Activated CD4-positive, alpha-beta memory T cell treated with anti-CD3 and anti-CD28 coated beads for 36 hours (primary cell): ENCODE results near the gene ITFG1. TPM values are rescaled to one million over a fixed set of nuclear protein-coding genes. Genes with fewer than 3 reads are reported as not detected.

ENCODE experiments used
- CTCF ChIA-PET: fragments of 350-600 bp; sonication (Branson Sonifier 250); formaldehyde crosslinking; loops from one replicate; lab custom pipeline; 2021; ENCODE audit warnings: antibody characterized with exemption, inconsistent platforms; lab: Charles Lee
- POLR2A ChIA-PET: fragments of 350-600 bp; sonication (Branson Sonifier 250); formaldehyde crosslinking; loops from one replicate; lab custom pipeline; 2021; ENCODE audit warnings: antibody characterized with exemption; lab: Charles Lee
- DNase-seq: peaks from one replicate; pipeline ENCODE4 v3.0.0-alpha.2; 2020
- H3K27ac Mint-ChIP-seq: one replicate; pipeline ENCODE4 v1.8.0; 2021; ENCODE audit warnings: mixed read lengths
- H3K27me3 Mint-ChIP-seq: one replicate; pipeline ENCODE4 v1.8.0; 2021; ENCODE audit warnings: mixed read lengths
- H3K36me3 Mint-ChIP-seq: one replicate; pipeline ENCODE4 v1.8.0; 2021; ENCODE audit warnings: mixed read lengths
- H3K4me1 Mint-ChIP-seq: one replicate; pipeline ENCODE4 v1.8.0; 2021; ENCODE audit warnings: low read depth, mixed read lengths
- H3K4me3 Mint-ChIP-seq: one replicate; pipeline ENCODE4 v1.8.0; 2021; ENCODE audit warnings: mild to moderate bottlenecking, mixed read lengths
- H3K9me3 Mint-ChIP-seq: one replicate; pipeline ENCODE4 v1.8.0; 2021; ENCODE audit warnings: mixed read lengths
- intact Hi-C: fragments of 100-400 bp; cut with micrococcal nuclease; formaldehyde crosslinking; loops from one replicate; pipeline ENCODE4 v1.15.1; 2023
- total RNA-seq, 2 experiments: library from RNA; stranded (reverse); gene quantifications; one replicate each; pipeline ENCODE4 v1.2.3, GENCODE V29; 2021

The ITFG1 gene
- total RNA-seq, 2 experiments from 2014 or later, result 20.6 to 22.0 TPM

DNA sequence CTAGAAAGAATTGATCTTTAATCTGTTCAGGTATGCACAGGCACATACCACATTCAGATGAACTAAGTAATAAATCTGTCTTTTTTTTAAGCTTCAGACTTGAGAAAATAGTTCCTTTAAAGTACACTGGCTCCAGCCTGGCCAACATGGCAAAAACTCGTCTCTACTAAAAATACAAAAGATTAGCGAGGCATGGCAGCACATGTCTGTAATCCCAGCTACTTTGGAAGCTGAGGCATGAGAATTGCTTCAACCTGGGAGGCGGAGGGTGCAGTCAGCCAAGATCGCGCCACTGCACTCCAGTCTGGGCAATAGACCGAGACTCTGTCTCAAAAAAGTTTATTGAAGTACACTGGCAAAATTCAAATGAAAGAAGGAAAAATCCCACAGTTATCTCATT lies 206.1 kb downstream of the ITFG1 start:
- no peak for DNase-seq
- peaks cover 19% of the 10 kb centered on the region for H3K36me3 Mint-ChIP-seq
- intact Hi-C loops, result loop anchor here (5.0 kb wide), 1 partner anchor 1378 kb away; no protein-coding TSS in a partner anchor

DNA sequence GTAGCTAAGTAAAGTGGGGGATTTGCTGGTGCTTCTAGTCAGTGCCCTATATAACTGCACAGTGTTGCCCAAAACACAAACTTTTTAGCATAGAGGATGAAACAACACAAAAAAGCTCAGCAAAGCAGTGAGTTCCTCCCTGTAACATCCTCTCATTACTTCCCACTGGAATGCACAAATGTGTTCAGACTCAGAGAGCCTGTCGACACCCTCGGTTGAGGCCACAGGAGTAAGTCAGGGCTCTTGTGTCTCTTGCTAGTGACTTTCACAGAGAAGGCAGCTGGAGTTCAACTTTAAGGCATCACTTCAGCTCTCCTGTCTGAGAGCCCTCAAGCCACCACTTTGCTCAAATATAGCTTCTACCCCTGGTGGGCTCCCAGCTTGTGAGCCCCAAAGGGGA lies 209.9 kb downstream of the ITFG1 start:
- DNase-seq, result no peak
- ChIA-PET POLR2A (no interaction called here), CTCF (no interaction called here)
- Mint-ChIP-seq H3K36me3 (peaks cover 4% of the 10 kb centered on the region), H3K4me3 (no peak overlapping the region), H3K27ac (no peak overlapping the region), H3K9me3 (no peaks in the 10 kb centered on the region), H3K27me3 (no peaks in the 10 kb centered on the region), H3K4me1 (no peaks in the 10 kb centered on the region)
- intact Hi-C loops, result no loop called here

More for the DNA sequence above, 206.1 kb downstream of the ITFG1 start:
- no peaks in the 10 kb centered on the region for H3K4me1 Mint-ChIP-seq
- no peak overlapping the region for H3K27ac Mint-ChIP-seq
- no peaks in the 10 kb centered on the region for H3K27me3 Mint-ChIP-seq
- CTCF ChIA-PET, result no interaction called here
- POLR2A ChIA-PET, result no interaction called here
- no peak overlapping the region for H3K4me3 Mint-ChIP-seq
- H3K9me3 Mint-ChIP-seq, result no peaks in the 10 kb centered on the region

DNA sequence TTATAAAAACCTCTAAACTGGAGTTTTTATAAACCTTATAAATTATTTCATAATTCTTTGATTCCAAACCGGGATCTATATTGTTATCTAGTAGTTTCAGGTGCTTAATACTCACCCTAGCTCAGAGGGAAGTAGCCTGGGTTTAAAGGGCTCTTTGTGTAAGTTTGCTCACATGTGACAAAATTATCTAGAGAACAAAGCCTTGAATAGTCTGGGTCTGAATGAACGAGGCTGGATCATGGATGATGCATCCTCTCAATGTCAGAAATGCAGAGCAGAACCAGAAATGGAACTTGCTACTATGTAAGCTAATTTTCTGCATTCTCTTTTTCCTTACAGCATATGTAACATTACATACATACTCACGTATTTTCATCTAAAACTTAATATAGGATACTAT lies 213.2 kb downstream of the ITFG1 start:
- intact Hi-C loops, result no loop called here
- ChIA-PET POLR2A (no interaction called here), CTCF (no interaction called here)
- H3K27ac Mint-ChIP-seq, result no peak overlapping the region
- no peaks in the 10 kb centered on the region for H3K27me3 Mint-ChIP-seq
- no peak overlapping the region for H3K4me3 Mint-ChIP-seq
- H3K36me3 Mint-ChIP-seq, result no peaks in the 10 kb centered on the region
- no peak for DNase-seq
- H3K4me1 Mint-ChIP-seq, result no peaks in the 10 kb centered on the region
- no peaks in the 10 kb centered on the region for H3K9me3 Mint-ChIP-seq

DNA sequence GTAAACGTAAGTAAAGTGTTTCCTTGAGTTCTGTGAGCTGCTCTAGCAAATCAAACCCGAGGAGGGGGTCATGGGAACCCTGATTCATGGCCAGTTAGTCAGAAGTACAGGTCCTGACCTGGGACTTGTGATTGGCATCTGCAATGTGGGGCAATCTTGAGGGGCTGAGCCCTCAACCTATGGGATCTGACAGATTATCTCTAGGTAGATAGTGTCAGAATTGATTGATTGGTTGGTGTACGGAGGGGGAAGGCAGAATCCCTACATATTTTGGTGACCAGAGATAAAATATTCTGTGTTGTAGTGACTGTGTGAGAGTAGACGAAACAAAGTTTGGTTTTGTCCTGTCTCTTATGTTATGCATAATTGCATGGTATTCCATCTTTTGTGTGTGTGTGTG lies 216.7 kb downstream of the ITFG1 start:
- intact Hi-C loops, result no loop called here
- no peak overlapping the region for H3K27ac Mint-ChIP-seq
- H3K36me3 Mint-ChIP-seq, result peaks cover 8% of the 10 kb centered on the region
- H3K27me3 Mint-ChIP-seq, result no peaks in the 10 kb centered on the region
- H3K4me1 Mint-ChIP-seq, result no peaks in the 10 kb centered on the region
- H3K4me3 Mint-ChIP-seq, result no peak overlapping the region
- no peak for DNase-seq
- ChIA-PET POLR2A (no interaction called here), CTCF (no interaction called here)
- H3K9me3 Mint-ChIP-seq, result no peaks in the 10 kb centered on the region

DNA sequence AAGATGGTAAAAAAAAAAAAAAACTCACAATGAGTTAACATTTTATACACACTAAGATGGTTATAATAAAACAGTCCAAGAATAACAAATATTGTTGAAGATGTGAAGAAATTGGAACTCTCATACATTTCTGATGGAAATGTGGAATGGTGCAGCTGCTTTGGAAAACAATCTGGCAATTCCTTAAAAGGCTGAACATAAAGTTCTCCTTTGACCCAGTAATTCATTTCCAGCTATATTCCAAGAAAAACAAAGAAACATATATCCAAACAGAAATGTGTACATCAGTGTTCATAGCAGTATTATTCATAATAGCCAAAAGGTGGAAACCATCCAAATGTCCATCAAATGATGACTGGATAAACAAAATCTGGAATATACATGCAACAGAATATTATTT lies 219.8 kb downstream of the ITFG1 start:
- Mint-ChIP-seq H3K4me1 (no peaks in the 10 kb centered on the region), H3K27me3 (no peaks in the 10 kb centered on the region), H3K27ac (no peak overlapping the region), H3K36me3 (peaks cover 18% of the 10 kb centered on the region), H3K4me3 (no peak overlapping the region), H3K9me3 (no peaks in the 10 kb centered on the region)
- POLR2A ChIA-PET, result interaction anchor here (0.7 kb wide), 1 partner anchor 284 kb away, joined by 3 read pairs; no protein-coding TSS in a partner anchor
- DNase-seq, result no peak
- CTCF ChIA-PET, result no interaction called here
- intact Hi-C loops, result no loop called here

DNA sequence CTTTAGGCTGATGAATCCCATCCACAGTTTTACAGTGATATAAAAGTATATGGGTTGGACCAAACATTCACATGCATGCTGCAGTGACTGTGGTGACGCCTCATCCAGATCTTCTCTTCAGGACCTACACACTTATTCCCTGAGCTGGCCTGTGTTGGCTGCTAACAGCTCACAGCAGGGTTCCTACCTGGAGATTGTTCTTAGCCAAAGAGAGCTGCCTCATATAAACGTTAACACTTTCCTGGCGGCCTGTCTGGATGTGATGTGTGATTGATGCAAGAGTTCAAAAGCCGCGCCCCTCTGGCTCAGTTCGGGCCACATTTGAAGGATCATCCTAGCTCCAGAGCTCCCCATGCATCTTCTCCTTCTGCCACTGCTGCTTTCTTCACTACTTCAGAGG lies 224.1 kb downstream of the ITFG1 start:
- intact Hi-C loops, result no loop called here
- no peak overlapping the region for H3K4me3 Mint-ChIP-seq
- no peak overlapping the region for H3K27ac Mint-ChIP-seq
- ChIA-PET CTCF (interaction anchor here (0.6 kb wide), 1 partner anchor 11 kb away, joined by 3 read pairs; no protein-coding TSS in a partner anchor), POLR2A (interaction anchor here (0.6 kb wide), 1 partner anchor 14 kb away, joined by 4 read pairs; no protein-coding TSS in a partner anchor)
- DNase-seq, result no peak
- H3K27me3 Mint-ChIP-seq, result no peaks in the 10 kb centered on the region
- H3K9me3 Mint-ChIP-seq, result no peaks in the 10 kb centered on the region
- H3K36me3 Mint-ChIP-seq, result peaks cover 35% of the 10 kb centered on the region
- H3K4me1 Mint-ChIP-seq, result no peaks in the 10 kb centered on the region

DNA sequence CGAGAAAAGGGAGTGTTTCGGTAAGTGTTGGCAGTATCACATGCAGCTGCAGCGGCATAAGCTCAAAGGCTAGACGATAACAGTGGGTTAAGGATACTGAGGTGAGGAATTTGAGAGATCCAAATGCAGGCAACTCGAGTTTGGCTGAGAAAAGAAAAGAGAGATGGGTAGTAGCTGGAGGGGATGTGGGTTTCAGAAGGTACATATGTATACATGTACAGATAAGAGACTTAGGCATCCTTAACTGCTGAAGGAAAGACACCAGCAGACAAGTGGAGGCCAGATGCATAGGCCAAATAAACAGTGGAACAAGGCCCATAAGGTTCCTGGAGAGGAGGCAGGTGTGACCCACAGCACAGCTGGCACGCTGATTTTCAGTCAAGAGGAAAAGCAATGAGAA lies 230.6 kb downstream of the ITFG1 start:
- CTCF ChIA-PET, result no interaction called here
- peaks cover 33% of the 10 kb centered on the region for H3K36me3 Mint-ChIP-seq
- DNase-seq, result no peak
- no peaks in the 10 kb centered on the region for H3K9me3 Mint-ChIP-seq
- no peaks in the 10 kb centered on the region for H3K27me3 Mint-ChIP-seq
- no peak overlapping the region for H3K4me3 Mint-ChIP-seq
- intact Hi-C loops, result no loop called here
- H3K27ac Mint-ChIP-seq, result no peak overlapping the region
- POLR2A ChIA-PET, result no interaction called here
- H3K4me1 Mint-ChIP-seq, result no peaks in the 10 kb centered on the region

DNA sequence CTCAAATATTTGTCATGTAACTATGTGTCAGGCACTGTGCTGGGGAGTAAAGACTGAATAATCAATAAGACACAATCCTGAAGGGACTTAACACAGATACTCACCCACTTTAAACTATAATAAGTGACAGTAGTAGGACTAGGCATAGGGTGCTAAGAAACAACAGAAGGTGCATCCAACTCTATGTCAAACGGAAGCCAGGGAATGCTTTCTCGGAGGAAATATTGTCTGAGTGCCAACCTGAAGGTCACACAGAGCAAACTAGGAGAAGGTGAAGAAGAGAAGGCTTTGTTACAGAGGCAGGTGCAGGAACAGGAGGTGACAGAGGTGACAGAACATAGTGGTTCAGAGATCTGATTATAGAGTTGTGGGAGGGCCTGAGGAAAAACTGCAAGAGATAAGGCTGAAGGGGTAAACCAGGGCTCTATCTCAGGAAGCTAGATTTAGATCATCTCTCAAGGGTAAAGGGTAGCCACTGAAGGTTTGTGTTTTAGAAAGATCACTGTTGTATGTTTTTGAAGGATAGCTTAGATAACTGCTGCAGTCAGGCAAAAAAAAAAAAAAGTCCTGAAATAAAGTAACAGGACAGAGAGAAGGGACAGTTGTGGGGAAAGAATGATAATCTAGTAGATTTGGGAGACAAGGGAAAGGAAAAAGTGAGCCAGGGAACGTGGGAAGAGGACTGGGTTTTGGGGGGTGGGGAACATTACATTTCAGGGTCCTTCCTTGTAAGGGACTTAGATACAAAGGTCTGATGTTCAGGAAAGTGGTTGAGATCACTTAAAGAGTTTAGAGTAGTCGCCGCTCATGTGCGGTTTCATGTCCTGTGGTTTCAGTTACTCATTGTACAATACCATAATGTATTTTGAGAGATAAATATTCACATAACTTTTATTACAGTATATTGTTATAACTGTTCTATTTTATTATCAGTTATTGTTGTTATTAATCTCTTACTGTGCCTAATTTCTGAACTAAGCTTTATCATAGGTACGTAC lies 231.5 kb downstream of the ITFG1 start:
- H3K36me3 Mint-ChIP-seq, result peaks cover 35% of the 10 kb centered on the region
- intact Hi-C loops, result no loop called here
- peaks cover 2% of the 10 kb centered on the region for H3K9me3 Mint-ChIP-seq
- H3K4me3 Mint-ChIP-seq, result no peak overlapping the region
- no peaks in the 10 kb centered on the region for H3K4me1 Mint-ChIP-seq
- no peak overlapping the region for H3K27ac Mint-ChIP-seq
- no peaks in the 10 kb centered on the region for H3K27me3 Mint-ChIP-seq
- POLR2A ChIA-PET, result no interaction called here
- no peak for DNase-seq
- CTCF ChIA-PET, result no interaction called here

DNA sequence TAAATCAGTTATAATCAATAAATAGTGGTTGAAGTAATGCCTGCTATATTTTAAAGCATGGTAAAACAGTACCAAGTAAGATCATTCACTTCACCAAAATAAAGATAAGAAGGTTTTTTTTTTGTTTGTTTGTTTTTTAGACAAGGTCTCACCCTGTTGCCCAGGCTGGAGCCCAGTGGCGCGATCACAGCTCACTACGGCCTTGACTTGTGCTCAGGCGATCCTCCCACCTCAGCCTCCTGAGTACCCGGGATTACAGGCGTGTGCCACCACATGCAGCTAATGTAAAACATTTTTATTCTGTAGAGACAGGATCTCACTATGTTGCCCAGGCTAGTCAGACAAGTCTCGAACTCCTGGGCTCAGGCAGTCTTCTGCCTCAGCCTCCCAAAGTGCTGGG lies 232.6 kb downstream of the ITFG1 start:
- Mint-ChIP-seq H3K4me1 (no peaks in the 10 kb centered on the region), H3K27ac (no peak overlapping the region), H3K9me3 (peaks cover 5% of the 10 kb centered on the region), H3K27me3 (no peaks in the 10 kb centered on the region), H3K36me3 (peaks cover 38% of the 10 kb centered on the region), H3K4me3 (no peak overlapping the region)
- DNase-seq, result no peak
- ChIA-PET POLR2A (no interaction called here), CTCF (no interaction called here)
- intact Hi-C loops, result no loop called here

DNA sequence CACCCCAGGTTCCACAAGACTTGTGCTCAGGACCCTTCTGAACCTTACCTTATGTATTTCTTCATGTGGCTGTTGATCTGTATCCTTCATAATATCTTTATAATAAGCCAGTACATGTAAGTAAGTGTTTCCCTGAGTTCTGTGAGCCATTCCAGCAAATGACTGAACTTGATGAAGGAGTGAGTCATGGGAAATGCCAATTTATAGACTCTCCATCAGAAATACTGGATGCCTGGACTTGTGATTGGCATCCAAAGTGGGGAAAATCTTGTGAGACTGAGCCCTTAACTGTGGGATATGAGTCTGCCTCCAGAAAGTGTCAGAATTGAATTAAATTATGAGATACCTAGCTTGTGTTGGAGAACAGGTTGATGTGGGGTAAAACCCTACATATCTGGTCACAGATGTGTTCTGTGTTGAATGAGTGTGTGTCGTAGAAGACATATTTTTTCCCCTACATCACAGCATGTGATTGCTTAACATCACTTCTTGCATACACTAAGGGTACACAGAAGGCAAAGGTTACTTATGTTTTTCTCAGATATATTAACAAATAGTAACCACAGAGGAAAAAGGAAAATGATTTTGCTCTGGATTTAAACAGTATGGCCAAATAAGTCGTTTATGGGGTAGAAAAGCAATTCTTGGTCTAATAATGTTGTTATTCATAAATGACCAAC lies 247.0 kb downstream of the ITFG1 start:
- Mint-ChIP-seq H3K27ac (no peak overlapping the region), H3K4me3 (no peak overlapping the region), H3K9me3 (no peaks in the 10 kb centered on the region), H3K27me3 (no peaks in the 10 kb centered on the region), H3K36me3 (peaks cover 19% of the 10 kb centered on the region), H3K4me1 (no peaks in the 10 kb centered on the region)
- DNase-seq, result no peak
- intact Hi-C loops, result no loop called here
- CTCF ChIA-PET, result no interaction called here
- POLR2A ChIA-PET, result no interaction called here

DNA sequence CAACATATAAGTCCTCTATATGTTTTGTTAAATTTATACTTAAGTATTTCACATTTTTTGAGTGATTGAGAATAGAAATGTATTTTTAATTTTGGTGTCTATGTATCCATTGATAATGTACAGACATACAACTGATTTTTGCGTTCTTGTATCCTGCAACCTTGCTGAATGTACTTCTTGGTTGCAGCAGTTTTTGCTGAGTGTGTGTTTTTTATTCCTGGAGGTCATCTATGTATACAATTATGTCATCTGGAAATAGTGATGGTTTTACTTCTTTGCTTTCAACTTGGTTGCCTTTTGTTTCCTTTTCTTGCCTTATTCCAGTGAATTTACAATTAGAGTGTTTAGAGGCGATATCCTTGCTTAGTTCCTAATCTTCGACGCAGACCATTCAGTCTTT lies 249.6 kb downstream of the ITFG1 start:
- no peak for DNase-seq
- CTCF ChIA-PET, result no interaction called here
- POLR2A ChIA-PET, result no interaction called here
- Mint-ChIP-seq H3K4me3 (no peak overlapping the region), H3K36me3 (peaks cover 14% of the 10 kb centered on the region), H3K27ac (no peak overlapping the region), H3K27me3 (no peaks in the 10 kb centered on the region), H3K4me1 (no peaks in the 10 kb centered on the region), H3K9me3 (no peaks in the 10 kb centered on the region)
- intact Hi-C loops, result no loop called here

DNA sequence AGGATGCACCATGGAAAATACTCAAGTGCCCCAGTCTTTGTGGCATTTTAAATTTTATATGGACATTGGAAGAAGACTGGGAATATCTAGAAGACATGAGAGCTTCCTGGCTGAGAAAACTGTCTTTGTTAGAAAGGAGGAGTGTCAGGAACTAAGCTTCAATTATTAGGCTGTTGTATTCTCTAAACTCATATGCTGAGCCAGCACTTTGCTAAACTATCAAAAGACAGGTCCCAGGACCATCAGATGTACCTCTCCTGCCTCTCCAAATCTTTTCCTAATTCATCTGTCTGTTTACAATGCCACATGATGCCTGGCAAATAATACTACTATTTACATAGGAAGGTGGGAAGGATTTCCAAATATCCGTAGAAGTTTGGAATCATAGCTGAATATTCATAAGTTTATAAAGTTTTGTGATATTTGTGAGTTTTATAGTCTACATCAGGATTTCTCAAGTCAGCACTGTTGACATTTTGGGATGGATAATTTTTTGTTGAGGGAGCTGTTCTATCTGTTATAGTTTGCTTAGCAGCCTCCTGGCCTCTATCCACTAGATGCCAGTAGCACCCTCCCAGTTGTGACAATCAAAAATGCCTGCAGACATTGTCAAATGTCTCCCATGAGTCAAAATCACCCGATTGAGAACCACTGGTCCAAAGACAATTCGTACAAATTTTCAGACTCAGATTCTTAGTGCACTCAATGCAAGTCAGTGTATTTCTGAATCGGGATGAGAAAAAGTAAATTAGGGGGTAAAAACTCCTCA lies 255.9 kb downstream of the ITFG1 start:
- POLR2A ChIA-PET, result no interaction called here
- DNase-seq, result no peak
- H3K4me1 Mint-ChIP-seq, result no peaks in the 10 kb centered on the region
- peaks cover 3% of the 10 kb centered on the region for H3K36me3 Mint-ChIP-seq
- H3K27ac Mint-ChIP-seq, result no peak overlapping the region
- CTCF ChIA-PET, result no interaction called here
- no peak overlapping the region for H3K4me3 Mint-ChIP-seq
- no peaks in the 10 kb centered on the region for H3K27me3 Mint-ChIP-seq
- H3K9me3 Mint-ChIP-seq, result no peaks in the 10 kb centered on the region
- intact Hi-C loops, result no loop called here
